HepG2 (cell line): ENCODE results near the gene RAB2B. TPM values are rescaled to one million over a fixed set of nuclear protein-coding genes. Genes with fewer than 3 reads are reported as not detected.

Experiments used
- FOXC1 ChIP-seq: sonication (generic); formaldehyde crosslinking; IDR thresholded peaks from 2 replicates; pipeline ENCODE4 v1.8.0; 2022; ENCODE audit warnings: mild to moderate bottlenecking, missing genetic modification reagents, borderline replicate concordance
- IRX3 ChIP-seq: sonication (generic); formaldehyde crosslinking; IDR thresholded peaks from 2 replicates; pipeline ENCODE4 v1.8.1; 2023; ENCODE audit warnings: mild to moderate bottlenecking, low read depth, missing genetic modification reagents, borderline replicate concordance
- MAFF ChIP-seq: IDR thresholded peaks from 2 replicates; pipeline ENCODE4 v1.6.1; 2011; ENCODE audit warnings: low read depth, low read length, improper control_type of control experiment
- RAD21 ChIP-seq: fragments of 450-650 bp; formaldehyde crosslinking; IDR thresholded peaks from 2 replicates; pipeline ENCODE4 v1.5.0; 2020; ENCODE audit warnings: mild to moderate bottlenecking
- SMAD1 ChIP-seq: sonication (generic); formaldehyde crosslinking; IDR thresholded peaks from 2 replicates; pipeline ENCODE4 v1.4.0; 2020; ENCODE audit warnings: missing genetic modification reagents, low read depth, mild to moderate bottlenecking, borderline replicate concordance
- ZNF562 ChIP-seq: sonication (generic); formaldehyde crosslinking; IDR thresholded peaks from 2 replicates; pipeline ENCODE4 v1.8.0; 2022; ENCODE audit warnings: missing genetic modification reagents, borderline replicate concordance
- polyA plus RNA-seq, 8 experiments: library from polyadenylated mRNA; depleted of rRNA in 3 of 8; stranded (reverse) in 7 of 8; unstranded in 1 of 8; fragments of >200 nt; fragmentation: Illumina TruSeq in 4 of 8; extraction: Trizol in 4 of 8; gene quantifications; 2 replicates each; pipeline versions ENCODE4 v1.2.1 to v1.2.3, GENCODE V29; 2011 to 2016; ENCODE audit warnings: low read depth in 4 of 8, missing spikeins in 1 of 8, mixed read lengths in 1 of 8; ENCODE audit not compliant: insufficient read depth in 1 of 8
- total RNA-seq, 5 experiments: library from RNA; depleted of rRNA; stranded (reverse); fragments of >200 nt; fragmentation: Illumina TruSeq; extraction: Trizol; gene quantifications; 2 replicates each; pipeline ENCODE4 v1.2.3, GENCODE V29; 2016; ENCODE audit warnings: low read depth in 1 of 5
- TF ChIP-seq, protein P1 (sequence below): sonication (generic); formaldehyde crosslinking; IDR thresholded peaks from 2 replicates; pipeline ENCODE4 v1.8.0; 2022; ENCODE audit warnings: mild to moderate bottlenecking, missing genetic modification reagents, borderline replicate concordance
- TF ChIP-seq, protein P2 (sequence below): sonication (generic); formaldehyde crosslinking; IDR thresholded peaks from 2 replicates; pipeline ENCODE4 v1.5.0; 2020; ENCODE audit warnings: missing genetic modification reagents
- TF ChIP-seq, protein P3 (sequence below): sonication (generic); formaldehyde crosslinking; IDR thresholded peaks from 2 replicates; pipeline ENCODE4 v1.4.0; 2020; ENCODE audit warnings: missing genetic modification reagents, mild to moderate bottlenecking, borderline replicate concordance
- TF ChIP-seq, protein P4 (sequence below), 2 experiments: fragments of 450-650 bp in 1 of 2; sonication (generic) in 1 of 2; formaldehyde crosslinking; IDR thresholded peaks; 2 replicates each; pipeline versions ENCODE4 v1.5.0 to v1.8.0; 2020 to 2022; ENCODE audit warnings: mild to moderate bottlenecking in 1 of 2, missing genetic modification reagents in 1 of 2
- TF ChIP-seq, protein P5 (sequence below), 2 experiments: sonication (generic) in 1 of 2; formaldehyde crosslinking in 1 of 2; IDR thresholded peaks; 2 replicates each; pipeline versions ENCODE4 v1.6.1 to v1.9.0; 2014 to 2022; ENCODE audit warnings: antibody characterized with exemption in 1 of 2, borderline replicate concordance in 1 of 2, inconsistent platforms in 1 of 2, low read depth in 1 of 2, missing genetic modification reagents in 1 of 2

RAB2B gene
- total and polyA plus RNA-seq, 2 of the 13 experiments (the other 11 are each of a cell fraction or from before 2014, with no cell fraction given): 36.0 to 60.6 TPM

DNA sequence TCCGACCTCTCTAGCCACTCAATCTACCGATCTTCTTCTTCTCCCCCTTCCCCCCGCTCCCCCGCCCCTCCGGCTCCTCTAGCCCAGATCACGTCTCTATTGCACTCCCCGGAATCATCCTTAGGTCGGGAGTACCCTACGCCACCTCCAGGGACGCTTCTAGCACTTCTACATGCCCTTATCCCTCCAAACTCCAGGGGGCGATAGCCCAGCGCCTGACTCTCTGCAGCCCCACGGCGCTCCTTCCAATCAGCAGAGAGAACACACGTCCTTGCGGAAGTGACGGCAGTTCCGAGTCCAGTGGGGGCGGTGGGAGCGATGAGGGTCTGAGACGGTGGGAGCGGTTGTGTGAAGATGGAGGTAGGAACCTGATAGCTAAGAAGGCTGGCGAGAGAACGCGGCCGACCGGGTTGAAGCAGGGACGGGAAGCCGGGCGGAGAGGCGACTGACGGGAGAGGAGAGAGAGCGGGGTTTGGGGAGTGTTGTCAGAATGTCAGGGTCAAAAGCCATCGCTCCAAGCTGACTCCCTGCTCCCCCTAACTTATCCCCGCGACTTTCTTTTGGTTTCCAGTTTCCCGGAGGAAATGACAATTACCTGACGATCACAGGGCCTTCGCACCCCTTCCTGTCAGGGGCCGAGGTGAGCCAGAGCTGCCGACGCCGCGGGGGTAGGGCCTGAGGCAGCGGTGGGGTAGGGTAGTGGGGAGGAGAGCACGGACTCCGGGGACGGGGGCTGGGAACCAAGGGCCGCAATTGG, at the start of gene RAB2B, which contains the start of gene TOX4 (continued):
- TF ChIP-seq, protein P1, sequence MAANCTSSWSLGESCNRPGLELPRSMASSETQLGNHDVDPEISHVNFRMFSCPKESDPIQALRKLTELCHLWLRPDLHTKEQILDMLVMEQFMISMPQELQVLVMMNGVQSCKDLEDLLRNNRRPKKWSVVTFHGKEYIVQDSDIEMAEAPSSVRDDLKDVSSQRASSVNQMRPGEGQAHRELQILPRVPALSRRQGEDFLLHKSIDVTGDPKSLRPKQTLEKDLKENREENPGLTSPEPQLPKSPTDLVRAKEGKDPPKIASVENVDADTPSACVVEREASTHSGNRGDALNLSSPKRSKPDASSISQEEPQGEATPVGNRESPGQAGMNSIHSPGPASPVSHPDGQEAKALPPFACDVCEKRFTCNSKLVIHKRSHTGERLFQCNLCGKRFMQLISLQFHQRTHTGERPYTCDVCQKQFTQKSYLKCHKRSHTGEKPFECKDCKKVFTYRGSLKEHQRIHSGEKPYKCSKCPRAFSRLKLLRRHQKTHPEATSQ: peak; percentile 69
- TF ChIP-seq, protein P2, sequence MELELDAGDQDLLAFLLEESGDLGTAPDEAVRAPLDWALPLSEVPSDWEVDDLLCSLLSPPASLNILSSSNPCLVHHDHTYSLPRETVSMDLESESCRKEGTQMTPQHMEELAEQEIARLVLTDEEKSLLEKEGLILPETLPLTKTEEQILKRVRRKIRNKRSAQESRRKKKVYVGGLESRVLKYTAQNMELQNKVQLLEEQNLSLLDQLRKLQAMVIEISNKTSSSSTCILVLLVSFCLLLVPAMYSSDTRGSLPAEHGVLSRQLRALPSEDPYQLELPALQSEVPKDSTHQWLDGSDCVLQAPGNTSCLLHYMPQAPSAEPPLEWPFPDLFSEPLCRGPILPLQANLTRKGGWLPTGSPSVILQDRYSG (CRISPR knock-in tag): peak; percentile 86; the same call in 1 of the 2 replicates
- TF ChIP-seq MAFF (no peak), FOXC1 (CRISPR knock-in tag) (peak; percentile 87; the same call in 1 of the 2 replicates), IRX3 (CRISPR knock-in tag) (no peak), ZNF562 (CRISPR knock-in tag) (no peak; the same call in 1 of the 2 replicates), RAD21 (CRISPR knock-in tag) (peak; percentile 49), SMAD1 (CRISPR knock-in tag) (peak; percentile 61; the same call in 1 of the 2 replicates)
- TF ChIP-seq, protein P3, sequence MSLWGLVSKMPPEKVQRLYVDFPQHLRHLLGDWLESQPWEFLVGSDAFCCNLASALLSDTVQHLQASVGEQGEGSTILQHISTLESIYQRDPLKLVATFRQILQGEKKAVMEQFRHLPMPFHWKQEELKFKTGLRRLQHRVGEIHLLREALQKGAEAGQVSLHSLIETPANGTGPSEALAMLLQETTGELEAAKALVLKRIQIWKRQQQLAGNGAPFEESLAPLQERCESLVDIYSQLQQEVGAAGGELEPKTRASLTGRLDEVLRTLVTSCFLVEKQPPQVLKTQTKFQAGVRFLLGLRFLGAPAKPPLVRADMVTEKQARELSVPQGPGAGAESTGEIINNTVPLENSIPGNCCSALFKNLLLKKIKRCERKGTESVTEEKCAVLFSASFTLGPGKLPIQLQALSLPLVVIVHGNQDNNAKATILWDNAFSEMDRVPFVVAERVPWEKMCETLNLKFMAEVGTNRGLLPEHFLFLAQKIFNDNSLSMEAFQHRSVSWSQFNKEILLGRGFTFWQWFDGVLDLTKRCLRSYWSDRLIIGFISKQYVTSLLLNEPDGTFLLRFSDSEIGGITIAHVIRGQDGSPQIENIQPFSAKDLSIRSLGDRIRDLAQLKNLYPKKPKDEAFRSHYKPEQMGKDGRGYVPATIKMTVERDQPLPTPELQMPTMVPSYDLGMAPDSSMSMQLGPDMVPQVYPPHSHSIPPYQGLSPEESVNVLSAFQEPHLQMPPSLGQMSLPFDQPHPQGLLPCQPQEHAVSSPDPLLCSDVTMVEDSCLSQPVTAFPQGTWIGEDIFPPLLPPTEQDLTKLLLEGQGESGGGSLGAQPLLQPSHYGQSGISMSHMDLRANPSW (CRISPR knock-in tag): peak; percentile 71; the same call in 1 of the 2 replicates
- TF ChIP-seq, protein P4, sequence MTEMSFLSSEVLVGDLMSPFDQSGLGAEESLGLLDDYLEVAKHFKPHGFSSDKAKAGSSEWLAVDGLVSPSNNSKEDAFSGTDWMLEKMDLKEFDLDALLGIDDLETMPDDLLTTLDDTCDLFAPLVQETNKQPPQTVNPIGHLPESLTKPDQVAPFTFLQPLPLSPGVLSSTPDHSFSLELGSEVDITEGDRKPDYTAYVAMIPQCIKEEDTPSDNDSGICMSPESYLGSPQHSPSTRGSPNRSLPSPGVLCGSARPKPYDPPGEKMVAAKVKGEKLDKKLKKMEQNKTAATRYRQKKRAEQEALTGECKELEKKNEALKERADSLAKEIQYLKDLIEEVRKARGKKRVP (CRISPR knock-in tag; IDR thresholded peaks at IDR 0.05): peak in 1 of 2 experiments; percentile 67; a peak in 2 of 4 replicates
- TF ChIP-seq, protein P5, sequence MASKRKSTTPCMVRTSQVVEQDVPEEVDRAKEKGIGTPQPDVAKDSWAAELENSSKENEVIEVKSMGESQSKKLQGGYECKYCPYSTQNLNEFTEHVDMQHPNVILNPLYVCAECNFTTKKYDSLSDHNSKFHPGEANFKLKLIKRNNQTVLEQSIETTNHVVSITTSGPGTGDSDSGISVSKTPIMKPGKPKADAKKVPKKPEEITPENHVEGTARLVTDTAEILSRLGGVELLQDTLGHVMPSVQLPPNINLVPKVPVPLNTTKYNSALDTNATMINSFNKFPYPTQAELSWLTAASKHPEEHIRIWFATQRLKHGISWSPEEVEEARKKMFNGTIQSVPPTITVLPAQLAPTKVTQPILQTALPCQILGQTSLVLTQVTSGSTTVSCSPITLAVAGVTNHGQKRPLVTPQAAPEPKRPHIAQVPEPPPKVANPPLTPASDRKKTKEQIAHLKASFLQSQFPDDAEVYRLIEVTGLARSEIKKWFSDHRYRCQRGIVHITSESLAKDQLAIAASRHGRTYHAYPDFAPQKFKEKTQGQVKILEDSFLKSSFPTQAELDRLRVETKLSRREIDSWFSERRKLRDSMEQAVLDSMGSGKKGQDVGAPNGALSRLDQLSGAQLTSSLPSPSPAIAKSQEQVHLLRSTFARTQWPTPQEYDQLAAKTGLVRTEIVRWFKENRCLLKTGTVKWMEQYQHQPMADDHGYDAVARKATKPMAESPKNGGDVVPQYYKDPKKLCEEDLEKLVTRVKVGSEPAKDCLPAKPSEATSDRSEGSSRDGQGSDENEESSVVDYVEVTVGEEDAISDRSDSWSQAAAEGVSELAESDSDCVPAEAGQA (IDR thresholded peaks at IDR 0.05; ENCODE audit: low read depth): peak; percentile 90
- TF ChIP-seq, protein P5 (CRISPR knock-in tag; IDR thresholded peaks at IDR 0.05; ENCODE audit: borderline replicate concordance): peak; percentile 48; the same call in 1 of the 2 replicates
